Motor neuron (in vitro differentiated cells): ENCODE results near the gene SLC8A2. TPM values are rescaled to one million over a fixed set of nuclear protein-coding genes. Genes with fewer than 3 reads are reported as not detected.

ENCODE experiments used
- ATAC-seq, 8 experiments: fragments of 200-7000 bp; cut with Tn5 transposase; replicated peaks in 6 of 8; 2 replicates each; pipeline ENCODE4 v1.8.0; 2021; ENCODE audit warnings: mild to moderate bottlenecking in 8 of 8, moderate library complexity in 8 of 8
- H3K27ac ChIP-seq, 2 donors: fragments of 250-450 bp; sonication (Bioruptor Pico); 2 replicates each; pipeline ENCODE4 v1.9.0; 2021; ENCODE audit warnings: antibody characterized with exemption in 2 of 2, mild to moderate bottlenecking in 2 of 2, moderate library complexity in 1 of 2
- H3K4me1 ChIP-seq, 2 donors: fragments of 250-450 bp; sonication (Bioruptor Pico); replicated peaks in 1 of 2; 2 replicates each; pipeline ENCODE4 v1.6.1; 2021; ENCODE audit warnings: antibody characterized with exemption in 2 of 2, mild to moderate bottlenecking in 2 of 2, moderate library complexity in 1 of 2
- H3K4me3 ChIP-seq, 5 donors: fragments of 250-450 bp; sonication (Bioruptor Pico); 2 replicates each; pipeline ENCODE4 v1.9.0; 2021; ENCODE audit warnings: antibody characterized with exemption in 5 of 5, mild to moderate bottlenecking in 5 of 5, moderate library complexity in 4 of 5
- WGBS, 10 experiments: fragments of 450-650 bp; shearing (Covaris generic); methylation state at CpG; one replicate each; pipeline ENCODE4 v1.0.0; 2022; 5-methylcytosine and 5-hydroxymethylcytosine counted together
- in situ Hi-C, 9 experiments: fragments of 400-800 bp; cut with MboI; loops; one replicate each; pipeline ENCODE4 v1.15.0; 2021; ENCODE audit warnings: low sequenced_read_pairs in 9 of 9, low pct_unique_long_range_greater_than_20kb in 2 of 9; ENCODE audit not compliant: unreplicated experiment in 9 of 9
- total RNA-seq, 8 experiments: library from RNA; unstranded; fragments of 300-600 nt; gene quantifications; 2 replicates each; pipeline versions ENCODE4 v1.2.3 to v1.2.4, GENCODE V29; 2022

The SLC8A2 gene
- total RNA-seq, 8 experiments from 2014 or later, result 1.4 to 351 (median 9.7) TPM

- H3K4me1 ChIP-seq, result peaks cover 4 to 9% of the 10 kb centered on the region in 2 donors
- WGBS, 10 experiments, result 56 to 95% (median 83%) methylated on average over 3 to 9 of the region's 16 CpGs; no CpG with 5 or more reads in 4 of the 10 experiments
- H3K4me3 ChIP-seq, result no peak overlapping the region
- H3K27ac ChIP-seq, result peak overlapping the region in 1 of 2 donors; percentile 6
- in situ Hi-C loops, result no loop called here
- ATAC-seq, result no peak
These were observed 9.0 kb upstream of the SLC8A2 start for GRCh38 chr19:47480658-47481057.

- peaks cover 3 to 9% of the 10 kb centered on the region in 2 donors for H3K4me1 ChIP-seq
- ATAC-seq, result peak in 5 of 8 experiments; percentile 2 to 67 (median 56)
These were observed 8.2 kb upstream of the SLC8A2 start for GRCh38 chr19:47479701-47480503.

GRCh38 chr19:47476438-47476972 is 4.8 kb upstream of the SLC8A2 start:
- Histone ChIP-seq H3K4me1 (peaks cover 4 to 7% of the 10 kb centered on the region in 2 donors), H3K27ac (no peak overlapping the region), H3K4me3 (no peak overlapping the region)
- in situ Hi-C loops, result no loop called here
- no peak for ATAC-seq
- 92 to 100% methylated on average over 1 to 2 of the region's 17 CpGs; no CpG with 5 or more reads in 8 of the 10 experiments for WGBS, 10 experiments

More at GRCh38 chr19:47479701-47480503, 8.2 kb upstream of the SLC8A2 start:
- in situ Hi-C loops, result no loop called here
- H3K27ac ChIP-seq, result no peak overlapping the region
- WGBS, 10 experiments, result no CpG with 5 or more reads among the region's 39 CpGs
- no peak overlapping the region for H3K4me3 ChIP-seq

DNA sequence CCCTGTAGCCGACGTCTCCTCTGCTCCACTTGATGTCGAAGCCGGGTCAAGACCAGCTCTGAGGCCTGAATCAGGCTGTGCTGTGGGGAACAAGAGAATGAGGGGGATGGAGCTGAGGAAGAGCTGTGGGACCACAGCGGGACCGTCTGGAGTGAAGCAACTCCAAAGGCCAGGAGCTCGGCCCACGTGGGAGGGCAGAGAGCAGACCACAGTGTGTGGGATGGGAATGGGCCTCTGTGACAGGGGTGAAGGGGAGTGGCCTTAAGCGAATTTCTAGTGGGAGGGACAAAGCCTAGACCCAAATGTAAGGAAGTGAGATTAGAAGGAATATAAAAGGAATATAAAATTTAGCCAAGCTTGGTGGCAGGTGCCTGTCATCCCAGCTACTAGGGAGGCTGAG is 3.8 kb upstream of the SLC8A2 start:
- WGBS, 10 experiments, result 20 to 79% (median 63%) methylated on average over 1 to 5 of the region's 9 CpGs; no CpG with 5 or more reads in 3 of the 10 experiments
- Histone ChIP-seq H3K27ac (no peak overlapping the region), H3K4me1 (peaks cover 4 to 16% of the 10 kb centered on the region in 2 donors), H3K4me3 (no peak overlapping the region)
- no peak for ATAC-seq
- in situ Hi-C loops, result no loop called here

DNA sequence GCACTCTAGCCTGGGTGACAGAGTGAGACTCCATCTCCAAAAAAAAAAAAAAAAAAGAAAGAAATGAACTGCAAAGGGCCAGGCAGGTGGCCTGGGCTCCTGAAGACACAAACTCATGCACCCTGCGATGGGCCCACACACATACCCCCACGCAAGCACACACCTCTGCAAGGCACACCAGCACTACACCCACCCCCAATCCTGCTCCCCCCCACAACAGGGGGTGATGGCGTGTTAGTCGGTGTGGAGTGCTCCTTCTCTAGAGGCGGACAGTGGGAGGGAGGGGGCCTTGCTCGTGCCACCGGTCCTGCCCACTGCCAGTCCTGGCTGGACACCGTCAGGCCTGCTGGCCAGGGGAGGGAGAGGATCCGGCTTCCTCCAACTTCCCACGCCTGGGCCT is 1.6 kb upstream of the SLC8A2 start:
- in situ Hi-C loops, result no loop called here
- Histone ChIP-seq H3K27ac (no peak overlapping the region), H3K4me3 (no peak overlapping the region), H3K4me1 (peaks cover 16 to 29% of the 10 kb centered on the region in 2 donors)
- ATAC-seq, result no peak
- WGBS, 10 experiments, result 60 to 68% methylated on average over 1 to 4 of the region's 10 CpGs; no CpG with 5 or more reads in 8 of the 10 experiments

DNA sequence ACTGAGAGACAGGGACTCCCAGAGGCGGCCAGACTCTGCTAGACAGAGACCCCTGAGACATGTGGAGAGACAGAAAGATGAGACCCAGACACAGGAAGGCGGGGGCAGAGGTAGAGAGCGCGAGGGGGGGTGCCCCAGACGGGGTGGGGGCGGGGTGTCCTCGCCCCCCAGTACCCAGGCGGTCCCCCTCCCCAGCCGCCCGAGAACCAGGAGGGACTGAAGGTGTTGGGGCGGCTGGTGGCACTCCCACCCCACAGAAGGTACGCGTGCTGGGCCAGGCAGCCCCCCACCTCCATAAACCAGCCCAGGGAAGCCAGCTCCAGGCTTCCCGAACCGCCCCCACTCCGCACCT is 336 bp downstream of the SLC8A2 start:
- in situ Hi-C loops, result no loop called here
- 0 to 29% methylated on average over 1 of the region's 16 CpGs; no CpG with 5 or more reads in 8 of the 10 experiments for WGBS, 10 experiments
- Histone ChIP-seq H3K27ac (no peak overlapping the region), H3K4me1 (peaks cover 16 to 29% of the 10 kb centered on the region in 2 donors), H3K4me3 (peak overlapping the region; percentile 39 to 47 (median 45))
- ATAC-seq, result peak in 3 of 8 experiments; percentile 0 to 5 (median 4)

GRCh38 chr19:47470447-47471195 is 1.1 kb downstream of the SLC8A2 start:
- no peak for ATAC-seq
- Histone ChIP-seq H3K27ac (no peak overlapping the region), H3K4me3 (peak overlapping the region; percentile 39 to 47 (median 45)), H3K4me1 (peaks cover 20 to 29% of the 10 kb centered on the region in 2 donors)
- in situ Hi-C loops, result no loop called here
- 0 to 30% (median 13%) methylated on average over 1 to 6 of the region's 13 CpGs; no CpG with 5 or more reads in 1 of the 10 experiments for WGBS, 10 experiments

- H3K4me3 ChIP-seq, result peak overlapping the region in 3 of 5 donors; percentile 6 to 45 (median 40)
- peak in 1 of 8 experiments; percentile 1 for ATAC-seq
- H3K4me1 ChIP-seq, result peaks cover 27 to 36% of the 10 kb centered on the region in 2 donors
- in situ Hi-C loops, result no loop called here
- 0 to 33% (median 10%) methylated on average over 2 to 3 of the region's 12 CpGs; no CpG with 5 or more reads in 6 of the 10 experiments for WGBS, 10 experiments
- no peak overlapping the region for H3K27ac ChIP-seq
These were observed 2.0 kb downstream of the SLC8A2 start for GRCh38 chr19:47469719-47470118.

GRCh38 chr19:47469363-47469700 is 2.4 kb downstream of the SLC8A2 start:
- Histone ChIP-seq H3K4me3 (peak overlapping the region in 2 of 5 donors; percentile 40 to 45), H3K27ac (no peak overlapping the region), H3K4me1 (peaks cover 31 to 40% of the 10 kb centered on the region in 2 donors)
- WGBS, 10 experiments, result 0 to 4% methylated on average over 1 to 5 of the region's 6 CpGs; no CpG with 5 or more reads in 8 of the 10 experiments
- in situ Hi-C loops, result no loop called here
- ATAC-seq, result peak in 1 of 8 experiments; percentile 7

GRCh38 chr19:47467914-47468313 is 3.8 kb downstream of the SLC8A2 start:
- H3K4me3 ChIP-seq, result no peak overlapping the region
- WGBS, 10 experiments, result 43 to 83% (median 59%) methylated on average over 1 to 3 of the region's 9 CpGs; no CpG with 5 or more reads in 5 of the 10 experiments
- peaks cover 34 to 40% of the 10 kb centered on the region in 2 donors for H3K4me1 ChIP-seq
- in situ Hi-C loops, result no loop called here
- H3K27ac ChIP-seq, result no peak overlapping the region
- ATAC-seq, result no peak

GRCh38 chr19:47465957-47466356 is 5.7 kb downstream of the SLC8A2 start:
- Histone ChIP-seq H3K4me1 (peaks cover 29 to 30% of the 10 kb centered on the region in 2 donors), H3K4me3 (no peak overlapping the region), H3K27ac (no peak overlapping the region)
- in situ Hi-C loops, result no loop called here
- ATAC-seq, result no peak
- WGBS, 10 experiments, result 100% methylated on average over 1 to 3 of the region's 27 CpGs; no CpG with 5 or more reads in 7 of the 10 experiments

GRCh38 chr19:47464675-47465419 is 6.8 kb downstream of the SLC8A2 start:
- peaks cover 21 to 24% of the 10 kb centered on the region in 2 donors for H3K4me1 ChIP-seq
- 0 to 52% (median 29%) methylated on average over 3 to 10 of the region's 10 CpGs for WGBS, 10 experiments
- in situ Hi-C loops, result no loop called here
- peak; percentile 75 to 86 (median 80) for ATAC-seq
- no peak overlapping the region for H3K27ac ChIP-seq
- H3K4me3 ChIP-seq, result no peak overlapping the region
